Mesothelial cell of epicardium (in vitro differentiated cells): ENCODE measurements around the gene GUCY2F. TPM values are rescaled to one million over a fixed set of nuclear protein-coding genes. Genes with fewer than 3 reads are reported as not detected.

Source experiments
- DNase-seq, 2 experiments: peaks; one replicate each; pipeline ENCODE4 v3.0.0; 2021; ENCODE audit warnings: low spot score in 2 of 2; ENCODE audit not compliant: unreplicated experiment in 2 of 2
- H3K27ac Mint-ChIP-seq: 2 replicates; pipeline ENCODE4 v1.8.0; 2021; ENCODE audit warnings: mixed read lengths
- H3K27me3 Mint-ChIP-seq: 2 replicates; pipeline ENCODE4 v1.8.0; 2021; ENCODE audit warnings: low read depth, mixed read lengths
- H3K36me3 Mint-ChIP-seq: 2 replicates; pipeline ENCODE4 v1.8.0; 2021; ENCODE audit warnings: mixed read lengths
- H3K4me1 Mint-ChIP-seq: 2 replicates; pipeline ENCODE4 v1.8.0; 2021; ENCODE audit warnings: mixed read lengths
- H3K4me3 Mint-ChIP-seq: 2 replicates; pipeline ENCODE4 v1.8.0; 2021; ENCODE audit warnings: mild to moderate bottlenecking, moderate library complexity, mixed read lengths
- H3K9me3 Mint-ChIP-seq: 2 replicates; pipeline ENCODE4 v1.8.0; 2021; ENCODE audit warnings: mixed read lengths
- CTCF ChIP-seq: fragments of 200-600 bp; sonication (generic); IDR thresholded peaks from one replicate; pipeline ENCODE4 v1.5.0; 2021; ENCODE audit warnings: antibody characterized with exemption; ENCODE audit not compliant: unreplicated experiment
- total RNA-seq: library from RNA; stranded (reverse); gene quantifications from 3 replicates; pipeline ENCODE4 v1.2.1, GENCODE V29; 2021

GUCY2F gene
- total RNA-seq, 1 donor from 2014 or later, result not detected

DNA sequence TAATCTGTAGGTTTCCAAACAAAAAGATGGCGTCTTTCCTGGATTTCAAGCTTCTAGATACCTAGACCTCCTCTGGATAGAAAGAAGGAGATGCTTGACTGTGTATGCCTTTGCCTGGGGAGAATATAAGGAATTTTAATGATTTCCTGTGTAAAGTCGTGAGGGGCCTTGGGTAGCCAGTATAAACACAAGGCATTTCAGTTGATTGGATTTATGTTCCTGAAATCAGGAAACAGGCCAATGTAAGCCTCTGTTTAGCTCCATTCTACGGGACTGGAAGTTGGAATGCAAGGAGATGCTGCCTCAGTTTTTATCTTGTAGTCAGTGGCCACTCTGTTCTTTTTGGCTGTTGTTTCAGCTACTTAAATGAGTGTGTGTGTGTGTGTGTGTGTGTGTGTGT is 137.2 kb downstream of the GUCY2F start:
- TF ChIP-seq CTCF, result no peak
- no peaks in the 10 kb centered on the region for H3K27me3 Mint-ChIP-seq
- no peak overlapping the region for H3K27ac Mint-ChIP-seq
- H3K36me3 Mint-ChIP-seq, result no peaks in the 10 kb centered on the region
- peaks cover 28% of the 10 kb centered on the region for H3K4me1 Mint-ChIP-seq
- peaks cover 17% of the 10 kb centered on the region for H3K9me3 Mint-ChIP-seq
- DNase-seq, result no peak
- no peak overlapping the region for H3K4me3 Mint-ChIP-seq

DNA sequence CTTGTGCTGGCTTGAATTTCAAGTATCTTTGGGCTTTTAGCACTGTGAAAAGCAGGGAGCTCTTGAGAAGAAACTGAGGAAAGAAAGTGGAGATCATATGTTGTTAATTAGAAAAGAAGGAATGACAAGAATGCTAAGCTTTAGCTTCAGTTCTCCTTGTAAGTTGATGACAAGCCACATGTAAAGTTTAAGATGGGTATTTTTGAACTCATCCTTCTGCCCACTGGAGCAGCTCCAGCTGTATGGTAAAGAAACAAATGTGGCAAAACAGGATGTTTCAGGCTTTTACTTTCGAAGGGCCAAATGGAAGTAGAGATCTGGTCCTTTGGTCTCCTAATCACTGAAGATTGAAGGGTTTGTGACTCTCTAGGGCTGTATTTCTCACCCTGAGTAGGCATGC is 137.8 kb downstream of the GUCY2F start:
- Mint-ChIP-seq H3K27ac (peak overlapping the region; percentile 44), H3K4me1 (peaks cover 28% of the 10 kb centered on the region), H3K36me3 (no peaks in the 10 kb centered on the region), H3K4me3 (no peak overlapping the region), H3K9me3 (peaks cover 17% of the 10 kb centered on the region), H3K27me3 (no peaks in the 10 kb centered on the region)
- TF ChIP-seq CTCF, result no peak
- DNase-seq, result no peak

GRCh38 chrX:109343671-109344070 is 138.2 kb downstream of the GUCY2F start:
- peaks cover 28% of the 10 kb centered on the region for H3K4me1 Mint-ChIP-seq
- H3K27me3 Mint-ChIP-seq, result no peaks in the 10 kb centered on the region
- DNase-seq, result no peak
- H3K9me3 Mint-ChIP-seq, result peaks cover 17% of the 10 kb centered on the region
- peak overlapping the region; percentile 44 for H3K27ac Mint-ChIP-seq
- H3K36me3 Mint-ChIP-seq, result no peaks in the 10 kb centered on the region
- TF ChIP-seq CTCF, result no peak
- H3K4me3 Mint-ChIP-seq, result no peak overlapping the region

GRCh38 chrX:109336141-109336540 is 145.7 kb downstream of the GUCY2F start:
- TF ChIP-seq CTCF, result no peak
- H3K9me3 Mint-ChIP-seq, result peaks cover 56% of the 10 kb centered on the region
- H3K4me3 Mint-ChIP-seq, result no peak overlapping the region
- H3K27ac Mint-ChIP-seq, result no peak overlapping the region
- no peak for DNase-seq
- no peaks in the 10 kb centered on the region for H3K4me1 Mint-ChIP-seq
- H3K27me3 Mint-ChIP-seq, result no peaks in the 10 kb centered on the region
- no peaks in the 10 kb centered on the region for H3K36me3 Mint-ChIP-seq

DNA sequence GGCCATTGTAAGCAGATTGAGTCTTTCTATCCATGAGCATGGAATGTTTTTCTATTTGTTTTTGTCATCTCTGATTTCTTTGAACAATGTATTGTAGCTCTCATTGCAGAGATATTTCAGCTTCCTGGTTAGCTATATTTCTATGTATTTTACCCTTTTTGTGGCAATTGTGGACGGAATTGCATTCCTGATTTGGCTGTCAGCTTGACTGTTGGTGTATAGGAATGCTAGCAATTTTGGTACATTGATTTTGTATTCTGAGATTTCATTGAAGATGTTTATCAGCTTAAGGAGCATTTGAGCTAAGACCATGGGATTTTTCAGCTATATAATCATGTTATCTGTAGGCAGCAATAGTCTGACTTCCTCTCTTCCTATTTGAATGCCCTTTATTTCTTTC is 154.6 kb downstream of the GUCY2F start:
- H3K27ac Mint-ChIP-seq, result no peak overlapping the region

More for the DNA sequence above, 154.6 kb downstream of the GUCY2F start:
- Mint-ChIP-seq H3K9me3 (peaks cover 34% of the 10 kb centered on the region), H3K4me3 (no peak overlapping the region), H3K36me3 (no peaks in the 10 kb centered on the region), H3K27me3 (no peaks in the 10 kb centered on the region), H3K4me1 (no peaks in the 10 kb centered on the region)
- DNase-seq, result no peak
- no peak for TF ChIP-seq CTCF

Other genes with a start within 250 kb of the GUCY2F start
- gene NXT2, start 54.8 kb upstream of the GUCY2F start, total RNA-seq, result 9.4 to 10.4 TPM (median 10.3 TPM) in 3 replicates
- 2.3 to 2.6 TPM (median 2.5 TPM) in 3 replicates for gene KCNE5, start 143.1 kb upstream of the GUCY2F start, total RNA-seq